GM19025 (cell line): ENCODE measurements around the gene ASB2.

Source experiments
- ATAC-seq: cut with Tn5 transposase; IDR thresholded peaks from one replicate; pipeline ENCODE4 v1.9.1; 2021; ENCODE audit warnings: mild to moderate bottlenecking, low read depth, moderate library complexity; ENCODE audit not compliant: unreplicated experiment

ASB2 gene, protein sequence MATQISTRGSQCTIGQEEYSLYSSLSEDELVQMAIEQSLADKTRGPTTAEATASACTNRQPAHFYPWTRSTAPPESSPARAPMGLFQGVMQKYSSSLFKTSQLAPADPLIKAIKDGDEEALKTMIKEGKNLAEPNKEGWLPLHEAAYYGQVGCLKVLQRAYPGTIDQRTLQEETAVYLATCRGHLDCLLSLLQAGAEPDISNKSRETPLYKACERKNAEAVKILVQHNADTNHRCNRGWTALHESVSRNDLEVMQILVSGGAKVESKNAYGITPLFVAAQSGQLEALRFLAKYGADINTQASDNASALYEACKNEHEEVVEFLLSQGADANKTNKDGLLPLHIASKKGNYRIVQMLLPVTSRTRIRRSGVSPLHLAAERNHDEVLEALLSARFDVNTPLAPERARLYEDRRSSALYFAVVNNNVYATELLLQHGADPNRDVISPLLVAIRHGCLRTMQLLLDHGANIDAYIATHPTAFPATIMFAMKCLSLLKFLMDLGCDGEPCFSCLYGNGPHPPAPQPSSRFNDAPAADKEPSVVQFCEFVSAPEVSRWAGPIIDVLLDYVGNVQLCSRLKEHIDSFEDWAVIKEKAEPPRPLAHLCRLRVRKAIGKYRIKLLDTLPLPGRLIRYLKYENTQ

DNA sequence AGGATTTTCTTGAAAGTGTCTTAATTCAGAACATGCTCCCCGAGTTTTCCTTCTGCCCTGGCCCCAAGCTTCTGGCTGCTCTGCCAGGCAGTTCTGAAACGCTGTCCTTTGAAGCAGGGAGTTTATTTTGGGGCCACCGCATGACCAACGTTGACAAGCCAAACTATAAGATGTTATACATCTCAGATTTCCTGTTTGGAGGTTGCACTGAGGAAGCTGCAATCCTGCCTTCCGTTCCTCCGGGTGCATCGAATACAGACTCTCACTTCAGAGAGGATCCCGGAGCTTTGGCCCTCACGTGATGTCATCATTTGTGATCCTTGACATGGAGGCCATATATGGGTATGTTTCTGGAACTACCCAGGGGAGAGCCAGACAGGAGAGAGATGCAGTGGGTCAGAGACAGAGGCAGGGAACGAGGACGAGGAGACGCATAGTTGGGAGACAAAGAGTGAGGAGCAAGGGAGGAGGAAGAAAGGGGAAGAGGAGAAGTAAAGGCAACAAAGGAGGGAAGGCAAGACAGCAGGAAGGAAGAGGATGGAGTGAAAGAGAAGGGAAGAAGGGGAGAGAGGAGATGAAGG, at the start of gene ASB2:
Gene ASB2, minus strand, starts transcription at position 94 of the 581 bp plus-strand sequence. CDS start 12,031 bp downstream, outside the sequence.
- ATAC-seq = no peak

DNA sequence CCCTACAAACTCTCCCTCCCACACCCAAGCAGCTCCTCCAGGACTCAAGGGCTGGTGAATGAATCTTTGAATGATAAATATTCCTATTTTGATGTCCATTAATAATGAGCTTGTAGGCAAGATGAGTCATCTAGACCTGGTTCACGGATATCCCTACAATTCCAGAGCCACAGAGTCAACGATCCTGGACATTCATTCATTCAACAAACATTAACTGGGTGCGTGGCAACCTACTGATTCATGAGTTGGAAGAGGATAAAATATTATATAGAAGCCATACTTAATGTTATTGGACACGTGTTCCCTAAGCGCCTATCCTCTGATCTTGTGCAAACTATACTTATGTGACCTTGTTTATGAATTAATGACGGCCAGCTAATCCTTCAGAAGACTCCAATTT, 49.4 kb upstream of the ASB2 start:
- no peak for ATAC-seq

DNA sequence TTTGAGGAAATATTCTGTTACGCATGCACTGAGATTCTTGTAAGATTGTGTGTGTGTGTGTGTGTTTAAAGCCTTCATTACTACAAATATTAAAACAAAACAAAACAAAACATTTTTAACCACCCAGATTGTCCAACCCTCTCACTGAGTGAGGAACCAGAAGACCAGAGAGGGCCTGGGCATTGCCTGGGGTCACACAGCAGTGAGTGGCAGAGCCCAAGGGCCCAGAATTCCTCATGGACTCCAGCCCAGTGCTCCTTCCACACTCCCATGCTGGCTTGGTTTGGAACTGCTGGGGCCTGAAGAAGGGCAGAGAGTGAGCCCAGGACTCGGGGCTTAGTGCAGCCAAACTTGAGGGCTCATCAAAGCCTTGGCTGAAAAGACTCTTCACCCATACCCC, 48.2 kb upstream of the ASB2 start:
- ATAC-seq = no peak

DNA sequence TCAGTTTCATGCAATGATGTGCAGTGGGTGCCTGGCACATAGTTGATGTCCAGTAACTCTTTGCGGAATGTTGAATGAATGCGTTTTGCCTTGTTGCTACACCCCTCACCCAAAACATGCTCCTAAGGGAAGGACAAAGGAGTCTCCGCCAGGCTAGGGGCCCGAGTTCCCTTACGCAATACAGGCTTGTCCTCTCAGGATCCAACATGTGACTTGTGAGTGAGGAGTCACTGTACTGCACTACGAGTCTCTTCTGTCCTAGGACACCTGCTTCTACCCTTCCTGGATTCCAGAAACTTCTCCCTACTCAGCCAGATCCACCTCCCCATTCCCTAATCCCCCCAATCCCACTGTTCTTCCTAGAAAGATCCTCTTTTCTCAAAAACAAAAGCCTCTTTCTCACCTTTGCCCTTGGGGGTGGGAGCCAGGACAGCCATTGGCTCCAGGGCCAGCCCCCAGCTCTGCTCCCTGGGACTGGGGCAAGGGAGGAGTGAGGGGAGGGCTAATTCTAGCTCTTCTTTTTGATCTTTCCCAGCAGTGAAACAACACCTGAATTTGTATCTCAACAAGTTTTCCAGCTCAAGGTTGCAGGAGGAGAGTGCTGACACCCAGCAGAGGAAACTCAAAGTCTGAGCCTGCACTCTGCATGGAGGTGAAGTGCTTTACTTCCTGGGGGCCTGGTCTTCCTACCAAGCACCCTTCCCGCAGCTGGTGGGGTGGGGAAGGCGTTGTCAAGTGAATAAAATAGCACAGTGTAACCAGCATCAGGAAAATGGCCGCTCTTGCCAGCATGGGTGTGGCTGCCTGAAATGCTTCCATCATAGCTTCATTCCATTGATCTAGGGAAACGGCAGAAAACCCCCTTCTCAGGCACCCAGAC, 46.4 kb upstream of the ASB2 start:
- no peak for ATAC-seq

DNA sequence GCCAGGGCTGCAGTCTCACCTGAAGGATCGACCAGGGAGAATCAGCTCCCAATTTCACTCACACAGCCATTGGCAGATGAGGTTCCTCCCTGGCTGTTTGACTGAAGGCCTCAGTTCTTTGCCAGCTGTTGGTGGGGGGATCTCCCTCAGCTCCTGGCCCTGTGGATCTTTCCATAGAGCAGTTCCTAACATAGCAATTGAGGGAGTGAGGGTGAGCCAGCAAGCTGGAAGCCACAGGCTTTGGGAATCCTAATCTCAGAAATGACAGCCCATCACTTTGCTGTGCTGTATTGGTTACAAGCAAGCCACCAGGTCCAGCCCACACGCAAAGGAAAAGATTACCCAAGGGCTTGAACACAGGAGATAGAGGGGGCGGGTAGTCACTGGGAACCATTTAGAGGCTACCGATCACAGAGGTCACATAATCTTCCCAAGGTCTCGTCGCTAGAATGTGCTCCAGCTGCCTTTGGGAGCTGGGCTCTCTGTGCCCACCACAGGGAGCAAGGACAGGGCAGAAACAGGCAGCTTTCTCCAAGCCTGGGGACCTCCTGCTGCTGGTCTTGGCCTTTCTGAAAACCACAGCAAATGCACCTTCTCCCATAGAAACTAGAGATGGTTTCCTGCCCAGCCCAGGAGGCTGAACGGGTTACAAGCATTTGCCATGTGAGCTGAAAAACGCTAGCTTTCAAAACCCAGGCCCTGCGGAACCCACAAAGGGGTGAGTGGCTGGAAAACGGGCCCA, 45.2 kb upstream of the ASB2 start:
- ATAC-seq = no peak

DNA sequence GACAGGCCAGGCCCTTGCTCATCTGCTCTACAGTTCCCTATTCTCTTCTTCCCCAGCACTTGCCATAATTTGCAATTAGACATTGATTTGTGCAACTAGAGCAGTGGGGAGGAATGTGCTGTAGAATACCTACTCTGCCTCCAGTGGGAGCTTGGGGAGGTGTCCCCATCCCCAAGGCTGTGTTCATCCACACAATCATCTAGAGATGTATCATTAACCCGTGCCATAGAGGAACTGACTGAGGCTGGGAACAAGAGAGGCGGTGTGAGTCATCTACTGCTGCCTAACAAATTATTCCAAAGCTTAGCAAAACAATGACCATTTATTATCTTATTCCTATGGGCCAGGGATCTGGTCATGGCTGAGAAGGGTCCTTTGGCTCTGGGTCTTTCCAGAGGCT, 44.6 kb upstream of the ASB2 start:
- ATAC-seq = no peak

DNA sequence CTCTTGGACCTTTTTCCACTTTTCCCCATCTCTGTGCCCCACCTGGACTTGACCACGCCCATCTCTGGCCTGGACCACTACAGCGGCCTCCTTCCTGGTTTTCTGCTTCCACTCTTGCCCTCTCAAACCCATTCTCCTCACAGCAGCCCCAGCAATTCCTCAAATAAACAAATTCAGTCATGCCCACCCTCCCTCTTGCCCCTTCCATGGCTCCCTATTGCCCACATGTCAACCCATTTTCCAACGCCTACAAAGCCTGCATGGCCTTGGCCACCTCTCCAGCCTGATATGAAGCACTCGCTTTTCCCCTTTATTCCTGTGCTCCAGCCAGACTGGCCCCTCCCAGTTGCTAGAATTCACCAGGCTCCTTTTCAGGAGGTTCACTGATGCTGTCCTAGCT, 43.9 kb upstream of the ASB2 start:
- ATAC-seq = no peak

DNA sequence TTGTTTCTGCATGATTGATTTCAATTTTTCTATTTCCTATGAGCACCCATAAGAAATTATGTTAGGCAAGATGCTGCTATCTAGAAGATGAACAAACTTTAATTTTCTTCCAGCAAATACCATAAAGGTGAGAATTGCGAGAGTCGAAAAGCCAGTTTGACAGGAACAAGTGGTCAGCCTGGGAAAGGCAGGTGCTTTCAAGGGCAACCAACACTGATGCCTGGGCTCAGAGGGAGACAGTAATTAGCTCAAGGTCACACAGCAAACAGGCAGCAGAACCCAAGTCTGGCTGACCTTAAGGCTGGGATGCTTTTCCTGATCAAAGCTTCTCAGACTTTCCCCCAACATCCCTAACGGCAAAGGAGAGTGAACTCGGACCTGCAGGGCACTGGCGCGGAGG, 43.0 kb upstream of the ASB2 start:
- ATAC-seq = no peak

DNA sequence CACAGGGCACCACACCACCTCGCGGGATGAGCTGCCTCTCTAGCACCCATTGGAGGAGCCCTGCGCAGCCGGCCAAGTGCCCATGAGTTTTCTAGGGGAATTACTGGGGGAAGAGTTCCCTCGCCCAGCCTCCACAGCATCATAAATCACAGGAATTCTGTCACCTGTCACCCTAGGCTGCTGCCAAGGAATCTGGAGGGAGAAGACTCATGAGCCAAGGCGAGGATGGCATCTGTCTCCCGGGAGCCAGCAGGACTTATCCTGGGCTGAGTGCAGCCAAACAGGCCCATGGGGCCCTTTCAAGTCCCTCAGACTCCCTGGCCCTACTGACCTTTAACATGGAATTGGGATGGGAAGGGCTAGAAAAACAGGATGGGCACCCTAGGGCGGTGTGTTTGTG, 41.9 kb upstream of the ASB2 start:
- ATAC-seq = no peak

DNA sequence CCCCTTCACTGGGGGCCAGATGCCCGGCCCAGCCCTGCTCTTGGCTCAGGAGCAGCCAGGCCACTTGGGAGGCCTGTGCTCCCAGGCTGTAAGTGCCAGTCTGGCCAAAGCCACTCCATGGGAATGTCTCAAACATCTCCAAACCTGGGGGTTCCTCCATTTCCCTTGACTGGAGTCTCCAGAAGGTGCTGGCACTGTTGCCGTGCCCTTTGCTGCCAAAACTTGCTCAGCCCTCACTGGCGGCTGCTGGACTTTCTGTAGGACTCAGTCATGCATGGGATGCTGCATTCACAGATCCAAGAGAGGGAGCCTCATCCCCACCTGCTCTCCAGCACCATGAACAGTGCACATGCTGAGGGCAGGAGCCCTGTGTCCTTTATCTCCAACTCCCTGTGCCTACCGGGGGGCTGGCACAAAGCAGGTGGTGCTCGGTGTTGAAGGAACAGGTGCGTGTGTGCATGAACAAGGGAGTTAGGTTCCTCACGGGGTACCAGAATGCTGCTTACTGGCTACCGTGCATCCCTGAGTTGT, 40.1 kb upstream of the ASB2 start:
- no peak for ATAC-seq

DNA sequence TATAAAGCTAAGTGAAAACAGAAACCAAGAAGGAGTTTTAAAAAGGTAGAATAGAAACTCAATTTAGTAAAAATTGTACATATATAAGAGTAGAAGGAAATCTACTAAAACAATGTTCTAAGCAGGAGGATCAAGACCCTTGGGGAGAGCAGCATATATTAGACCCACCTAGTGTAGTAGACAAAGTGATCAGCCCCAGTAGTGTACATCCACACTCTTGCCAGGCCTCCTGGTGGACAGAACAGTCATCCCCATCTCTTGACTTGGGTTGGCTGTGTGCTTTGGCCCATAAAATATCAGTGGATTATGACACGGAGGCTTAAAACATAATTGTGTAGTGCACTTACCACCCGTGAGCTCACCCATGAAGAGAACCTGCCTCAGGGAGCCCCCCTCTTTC, 38.9 kb upstream of the ASB2 start:
- ATAC-seq = no peak

DNA sequence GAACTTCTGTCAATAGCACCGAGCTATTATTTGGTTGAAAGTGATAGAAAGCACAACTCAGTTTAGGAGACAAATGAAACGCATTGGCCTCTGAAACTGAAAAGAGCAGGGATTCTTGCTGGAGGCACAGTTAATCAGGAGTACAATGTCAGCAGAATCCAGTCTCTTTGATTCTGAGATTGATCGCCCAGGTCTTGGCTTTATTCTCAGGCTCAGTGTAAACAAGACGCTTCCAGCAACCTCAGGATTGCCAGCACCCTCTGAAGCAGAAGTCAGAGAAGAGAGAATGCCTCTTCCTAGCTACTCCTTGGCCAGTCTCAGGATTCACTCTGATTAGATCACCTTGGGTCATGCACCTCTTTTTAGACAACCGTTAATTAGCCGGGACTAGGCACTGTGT, 38.0 kb upstream of the ASB2 start:
- no peak for ATAC-seq

DNA sequence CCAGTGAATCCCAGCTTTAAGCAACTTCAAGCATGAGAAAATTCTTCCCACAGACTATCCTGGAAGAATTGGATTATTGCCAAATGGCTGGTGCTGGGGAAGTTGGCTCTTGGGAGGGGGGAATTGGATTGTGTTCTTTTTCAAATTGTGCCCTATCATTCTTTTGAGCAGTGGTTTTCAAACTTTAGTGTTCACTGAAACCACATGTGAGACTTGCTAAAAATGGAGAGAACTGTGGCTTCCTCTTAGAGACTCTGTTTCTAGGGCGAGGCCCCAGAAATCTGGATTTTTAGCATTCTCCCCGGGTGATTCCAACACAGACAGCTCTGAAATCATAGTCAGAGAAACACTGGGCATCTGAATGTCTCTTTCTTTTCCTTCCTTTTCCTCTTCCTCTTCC, 35.4 kb upstream of the ASB2 start:
- no peak for ATAC-seq

DNA sequence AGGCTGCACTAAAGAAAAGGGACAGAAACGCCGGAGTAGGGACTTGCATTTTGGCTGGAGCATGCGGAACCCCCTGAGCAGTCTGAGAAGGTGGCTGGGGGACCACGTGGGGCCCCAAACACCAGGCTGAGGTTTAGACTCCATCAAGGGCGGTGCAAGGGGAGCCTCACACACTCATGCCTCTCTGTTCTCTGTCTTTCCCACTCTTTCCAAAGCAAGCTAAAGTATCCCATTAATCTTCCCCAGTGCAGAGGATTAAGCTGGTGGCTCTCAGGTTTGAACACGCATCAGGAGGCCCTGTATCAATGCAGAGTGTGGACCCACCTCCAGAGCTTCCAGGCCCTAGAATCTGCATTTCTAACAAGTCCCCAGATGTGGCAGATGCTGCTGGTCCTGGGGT, 34.3 kb upstream of the ASB2 start:
- no peak for ATAC-seq

DNA sequence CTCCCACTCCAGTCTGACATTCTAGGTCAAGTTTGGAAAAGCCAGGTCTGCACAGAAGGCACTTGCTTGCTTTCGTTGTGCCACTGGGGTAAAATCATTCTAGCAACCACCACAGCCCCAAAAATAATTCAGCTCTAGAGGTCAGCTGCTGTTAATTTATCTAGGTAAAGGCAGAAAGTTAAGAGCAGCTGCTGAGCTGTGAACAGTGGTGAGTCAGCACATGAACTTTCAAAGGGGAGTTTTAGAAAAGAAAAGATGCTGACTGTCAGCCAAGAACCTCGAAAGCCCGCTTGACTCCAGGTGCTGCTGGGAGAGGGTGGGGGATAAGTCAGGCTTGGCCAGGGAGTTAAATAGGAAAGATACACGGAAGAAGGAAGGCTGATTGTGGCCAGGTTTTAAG, 33.4 kb upstream of the ASB2 start:
- ATAC-seq = no peak

DNA sequence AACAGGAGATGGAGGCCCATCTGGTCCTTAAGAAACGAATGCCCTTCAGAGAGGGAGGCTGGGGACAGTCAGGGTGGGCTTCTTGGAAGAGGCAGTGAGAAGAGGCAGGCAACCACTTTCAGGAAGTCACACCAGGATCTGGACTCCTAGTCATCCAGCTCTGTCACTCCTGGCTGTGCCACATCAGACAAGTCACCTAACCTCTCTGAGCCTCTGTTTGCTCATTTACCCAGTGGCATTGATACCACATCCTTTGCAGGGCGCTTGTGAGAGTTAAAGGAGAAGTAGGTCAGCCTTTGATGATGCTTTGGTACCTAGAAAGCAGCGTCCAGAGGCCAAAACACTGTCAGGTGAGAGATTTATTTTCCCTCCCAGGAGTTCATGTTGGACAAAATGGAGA, 31.9 kb upstream of the ASB2 start:
- no peak for ATAC-seq

DNA sequence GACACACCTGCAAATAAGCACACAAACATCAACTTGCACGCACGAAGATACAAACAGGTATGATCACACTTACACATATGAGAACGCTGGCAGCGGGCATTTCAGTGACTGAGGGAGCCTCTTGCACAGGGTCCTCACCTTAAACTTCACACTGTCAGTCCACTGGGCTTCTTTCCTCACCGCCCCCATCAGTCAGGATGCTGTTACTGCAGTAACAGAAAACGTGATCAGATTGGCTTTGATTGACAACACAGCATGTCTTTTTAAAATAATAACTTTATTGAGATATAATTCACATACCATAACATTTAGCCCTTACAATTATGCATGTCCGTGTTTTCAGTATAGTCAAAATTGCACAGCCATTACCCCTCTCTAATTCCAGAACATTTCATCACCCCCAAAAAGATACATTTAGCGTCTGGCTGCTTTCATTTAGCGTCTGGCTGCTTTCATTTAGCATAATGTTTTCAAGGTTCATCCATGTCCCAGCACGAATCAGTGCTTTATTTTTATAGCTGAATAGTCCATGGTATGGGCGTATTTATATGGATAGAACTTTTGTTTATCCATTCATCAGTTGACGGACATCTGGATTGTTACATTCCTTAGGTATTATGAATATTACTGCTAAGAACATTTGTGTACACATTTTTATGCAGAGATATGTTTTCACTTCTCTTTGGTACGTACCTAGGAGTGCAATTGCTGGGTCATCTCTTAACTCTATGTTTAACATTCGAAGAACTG, 29.1 kb upstream of the ASB2 start:
- no peak for ATAC-seq

DNA sequence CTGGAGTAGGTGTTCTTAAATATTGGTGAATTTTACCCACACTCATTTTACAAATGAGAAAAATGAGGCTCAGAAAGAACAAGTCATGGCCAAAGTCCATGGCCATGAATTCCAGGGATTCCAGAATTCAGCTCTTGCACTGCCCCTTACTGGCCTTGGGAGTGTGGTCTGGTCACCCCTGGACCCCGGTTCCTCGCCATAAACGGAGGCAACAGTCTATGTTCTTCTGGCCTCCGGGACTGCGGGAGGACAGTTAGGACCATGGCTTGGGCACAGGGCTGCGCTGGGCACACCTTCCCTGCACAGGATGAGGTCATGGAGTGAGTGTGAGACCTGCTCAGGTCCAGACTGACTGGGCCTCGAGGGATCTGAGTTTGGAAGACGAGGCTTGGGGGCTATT, 27.6 kb upstream of the ASB2 start:
- no peak for ATAC-seq

DNA sequence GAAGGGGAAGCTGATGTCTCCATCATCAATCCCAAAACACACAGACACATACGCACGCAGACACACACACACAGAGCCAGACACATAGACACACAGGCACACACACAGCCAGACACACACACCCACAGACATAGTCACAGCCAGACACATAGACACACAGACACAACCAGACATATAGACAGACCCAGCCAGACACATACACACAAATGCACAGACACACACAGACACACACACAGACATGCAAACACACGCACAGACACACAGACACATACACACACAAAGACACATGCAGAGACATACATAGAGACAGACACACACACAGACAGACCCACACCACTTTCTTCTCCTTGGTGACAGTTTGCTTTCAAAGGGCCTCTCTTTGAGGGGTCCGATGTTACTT, 27.0 kb upstream of the ASB2 start:
- ATAC-seq = no peak
